K562 (cell line): ENCODE data around the gene KMT2A. TPM values are rescaled to one million over a fixed set of nuclear protein-coding genes. Genes with fewer than 3 reads are reported as not detected.

Experiments
- ATAC-seq: fragments of 200-7000 bp; cut with Tn5 transposase; 3 replicates; pipeline ENCODE4 v1.9.1; 2020; ENCODE audit warnings: moderate library complexity
- BruUV-seq: library from RNA; stranded (reverse); fragments of 400-500 nt; replicated peaks from 2 replicates; lab custom pipeline; 2021; lab: Mats Ljungman, UMichigan
- CTCF ChIA-PET: fragments of 300-600 bp; formaldehyde crosslinking; extraction: SDS; loops from one replicate; lab custom pipeline; 2021; ENCODE audit warnings: low intra/inter-chr PET ratio; lab: Yijun Ruan, JAX
- POLR2A ChIA-PET: fragments of 300-600, 350-650 bp; sonication (Branson Sonifier 250); formaldehyde crosslinking; extraction: SDS; loops from one replicate; lab custom pipeline; 2021; ENCODE audit warnings: antibody characterized with exemption, inconsistent platforms; lab: Yijun Ruan, JAX
- DNase-seq, 4 experiments: peaks; one replicate each; pipeline versions ENCODE4 v3.0.0 to v3.0.0-alpha.2; 2011 to 2018; ENCODE audit warnings: low spot score in 3 of 4, mixed read lengths in 3 of 4; ENCODE audit errors: extremely low read depth in 1 of 4
- FAIRE-seq: peaks from 2 replicates; lab custom pipeline; 2011; peaks lifted over from hg19 to GRCh38; lab: Jason Lieb, UNC
- H2AFZ ChIP-seq: 2 replicates; pipeline ENCODE4 v1.6.0; 2011; ENCODE audit warnings: low read depth, low read length, control low read depth, inconsistent platforms
- H3K27ac ChIP-seq: fragments of 200-600 bp; 3 replicates; pipeline ENCODE4 v1.8.0; 2011; ENCODE audit warnings: low read depth, mild to moderate bottlenecking, control low read depth, inconsistent platforms, low read length, moderate library complexity, mixed read lengths; ENCODE audit errors: extremely low read depth
- H3K27me3 ChIP-seq, 2 experiments: fragments of 300-600 bp in 1 of 2; 2 replicates in 1 of 2; 3 replicates in 1 of 2; pipeline versions ENCODE4 v1.6.0 to v1.8.0; 2011; ENCODE audit warnings: inconsistent platforms in 2 of 2, low read length in 2 of 2, mild to moderate bottlenecking in 1 of 2, mixed read lengths in 1 of 2, moderate library complexity in 1 of 2; ENCODE audit not compliant: control insufficient read depth in 2 of 2, insufficient read depth in 2 of 2
- H3K36me3 ChIP-seq: fragments of 300-600 bp; 3 replicates; pipeline ENCODE4 v1.8.0; 2011; ENCODE audit warnings: mild to moderate bottlenecking, low read length, inconsistent platforms; ENCODE audit not compliant: control insufficient read depth, insufficient read depth
- H3K4me1 ChIP-seq, 2 experiments: fragments of 200-600 bp in 1 of 2; replicated peaks in 1 of 2; 2 replicates in 1 of 2; 3 replicates in 1 of 2; pipeline versions ENCODE4 v1.5.1 to v1.8.0; 2011; ENCODE audit warnings: inconsistent platforms in 2 of 2, low read length in 2 of 2, mild to moderate bottlenecking in 1 of 2, mixed read lengths in 1 of 2, moderate library complexity in 1 of 2; ENCODE audit not compliant: control insufficient read depth in 2 of 2, insufficient read depth in 2 of 2
- H3K4me2 ChIP-seq: 2 replicates; pipeline ENCODE4 v1.6.1; 2011; ENCODE audit warnings: low read length, control low read depth, inconsistent platforms, mixed read lengths; ENCODE audit not compliant: insufficient read depth
- H3K4me3 ChIP-seq: fragments of 200-600 bp; sonication (generic), shearing (Covaris generic); 2 replicates; pipeline ENCODE4 v1.5.1; 2016; ENCODE audit warnings: control low read depth, inconsistent platforms
- H3K79me2 ChIP-seq: fragments of 200-600 bp; 3 replicates; pipeline ENCODE4 v1.8.0; 2011; ENCODE audit warnings: low read length, inconsistent platforms; ENCODE audit not compliant: control insufficient read depth, insufficient read depth
- H3K9ac ChIP-seq, 2 experiments: 2 replicates each; pipeline versions ENCODE4 v1.6.0 to v1.6.1; 2011; ENCODE audit warnings: low read depth in 2 of 2, low read length in 2 of 2, control low read depth in 1 of 2, inconsistent platforms in 1 of 2, mild to moderate bottlenecking in 1 of 2, mixed read lengths in 1 of 2; ENCODE audit not compliant: insufficient read depth in 1 of 2
- H3K9me1 ChIP-seq: one replicate; pipeline ENCODE4 v1.6.0; 2011; ENCODE audit warnings: inconsistent platforms, mild to moderate bottlenecking, low read length, moderate library complexity; ENCODE audit not compliant: control insufficient read depth, insufficient read depth
- H3K9me3 ChIP-seq: replicated peaks from 2 replicates; pipeline ENCODE4 v1.5.1; 2011; ENCODE audit warnings: low read depth, low read length, inconsistent platforms; ENCODE audit not compliant: control insufficient read depth, insufficient read depth
- H4K20me1 ChIP-seq: replicated peaks from 2 replicates; pipeline ENCODE4 v1.6.1; 2011; ENCODE audit warnings: low read length, inconsistent platforms, mixed read lengths; ENCODE audit not compliant: control insufficient read depth, insufficient read depth
- YBX1 ChIP-seq: fragments of 450-650 bp; IDR thresholded peaks from 2 replicates; pipeline ENCODE4 v1.7.1; 2016; ENCODE audit warnings: mild to moderate bottlenecking
- WGBS: fragments of 100-300 bp; shearing (Covaris generic); methylation state at CpG from one replicate; pipeline ENCODE4 v1.1.6; 2016; ENCODE audit warnings: low coverage, mixed read lengths; ENCODE audit not compliant: insufficient coverage; ENCODE audit errors: missing lambda C conversion rate; 5-methylcytosine and 5-hydroxymethylcytosine counted together
- in situ Hi-C: fragments of 300-500 bp; cut with MboI; formaldehyde crosslinking; loops from 4 replicates; pipeline ENCODE4 v1.15.0; 2018; ENCODE audit warnings: inconsistent platforms, mixed read lengths
- intact Hi-C: fragments of 100-400 bp; cut with micrococcal nuclease; formaldehyde crosslinking; loops from 2 replicates; pipeline ENCODE4 v1.14.2; 2022
- polyA plus RNA-seq, 8 experiments: library from polyadenylated mRNA; depleted of rRNA in 4 of 8; stranded (reverse) in 5 of 8; unstranded in 3 of 8; fragments of >200 nt; fragmentation: Nextera tagmentation in 2 of 8; fragmentation: Illumina TruSeq in 1 of 8; extraction: Ambion mirVana in 2 of 8; extraction: Trizol in 1 of 8; gene quantifications; 2 replicates each; pipeline versions ENCODE4 v1.2.1 to v1.2.3, GENCODE V29; 2011 to 2014; ENCODE audit warnings: inconsistent platforms in 1 of 8, missing spikeins in 1 of 8
- total RNA-seq, 7 experiments: library from RNA; depleted of rRNA in 6 of 7; stranded (reverse); fragments of >200 nt in 6 of 7; fragmentation: Illumina TruSeq in 2 of 7; extraction: Trizol in 2 of 7; gene quantifications; 2 replicates each; pipeline versions ENCODE4 v1.2.1 to v1.2.3, GENCODE V29; 2011 to 2021; ENCODE audit warnings: low replicate concordance in 1 of 7
- TF ChIP-seq, protein P1 (sequence below): fragments of 450-650 bp; formaldehyde crosslinking; IDR thresholded peaks from 2 replicates; pipeline ENCODE4 v1.4.0; 2020; ENCODE audit warnings: mild to moderate bottlenecking, moderate library complexity
- TF ChIP-seq, protein P2 (sequence below): fragments of 250-450 bp; sonication (Bioruptor Pico); IDR thresholded peaks from 2 replicates; pipeline ENCODE4 v1.6.1; 2021; ENCODE audit warnings: mild to moderate bottlenecking
- TF ChIP-seq, protein P3 (sequence below), 2 experiments: fragments of 450-650 bp in 1 of 2; sonication (generic) in 1 of 2; formaldehyde crosslinking in 1 of 2; IDR thresholded peaks in 1 of 2; conservative IDR thresholded peaks in 1 of 2; 2 replicates each; pipeline versions ENCODE4 v1.6.1 to v1.8.1; 2016 to 2023; ENCODE audit warnings: mild to moderate bottlenecking in 2 of 2, moderate library complexity in 2 of 2, inconsistent platforms in 1 of 2, missing genetic modification reagents in 1 of 2

Gene KMT2A
- total and polyA plus RNA-seq, 9 of the 15 experiments (the other 6 are each of a cell fraction or from before 2014, with no cell fraction given): 9.6 to 59.9 (median 32.6) TPM

GRCh38 chr11:118449316-118449918 is 13.1 kb downstream of the KMT2A start (continued):
- TF ChIP-seq, protein P1, sequence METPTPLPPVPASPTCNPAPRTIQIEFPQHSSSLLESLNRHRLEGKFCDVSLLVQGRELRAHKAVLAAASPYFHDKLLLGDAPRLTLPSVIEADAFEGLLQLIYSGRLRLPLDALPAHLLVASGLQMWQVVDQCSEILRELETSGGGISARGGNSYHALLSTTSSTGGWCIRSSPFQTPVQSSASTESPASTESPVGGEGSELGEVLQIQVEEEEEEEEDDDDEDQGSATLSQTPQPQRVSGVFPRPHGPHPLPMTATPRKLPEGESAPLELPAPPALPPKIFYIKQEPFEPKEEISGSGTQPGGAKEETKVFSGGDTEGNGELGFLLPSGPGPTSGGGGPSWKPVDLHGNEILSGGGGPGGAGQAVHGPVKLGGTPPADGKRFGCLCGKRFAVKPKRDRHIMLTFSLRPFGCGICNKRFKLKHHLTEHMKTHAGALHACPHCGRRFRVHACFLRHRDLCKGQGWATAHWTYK (CRISPR knock-in tag): no peak
- TF ChIP-seq, protein P2, sequence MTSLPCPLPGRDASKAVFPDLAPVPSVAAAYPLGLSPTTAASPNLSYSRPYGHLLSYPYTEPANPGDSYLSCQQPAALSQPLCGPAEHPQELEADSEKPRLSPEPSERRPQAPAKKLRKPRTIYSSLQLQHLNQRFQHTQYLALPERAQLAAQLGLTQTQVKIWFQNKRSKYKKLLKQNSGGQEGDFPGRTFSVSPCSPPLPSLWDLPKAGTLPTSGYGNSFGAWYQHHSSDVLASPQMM (CRISPR knock-in tag): no peak
- no peak for TF ChIP-seq YBX1

GRCh38 chr11:118450451-118450850 is 14.2 kb downstream of the KMT2A start:
- H3K4me3 ChIP-seq: no peak overlapping the region
- no peaks in the 10 kb centered on the region for H3K27me3 ChIP-seq
- no peak overlapping the region for H3K4me2 ChIP-seq
- WGBS: 100% methylated on average over 1 of the region's 1 CpG
- H3K9ac ChIP-seq: no peak overlapping the region
- H3K9me1 ChIP-seq: peaks cover 3% of the 10 kb centered on the region
- H3K9me3 ChIP-seq: no peaks in the 10 kb centered on the region
- ATAC-seq (no peak), DNase-seq (no peak), FAIRE-seq (no peak)
- intact Hi-C loops (no loop called here), in situ Hi-C loops (no loop called here)
- H4K20me1 ChIP-seq: peaks cover 6% of the 10 kb centered on the region
- ChIA-PET CTCF (no interaction called here), POLR2A (no interaction called here)
- no TSS peak for BruUV-seq
- no peak overlapping the region for H2AFZ ChIP-seq
- H3K79me2 ChIP-seq: peaks cover 93% of the 10 kb centered on the region
- TF ChIP-seq, protein P3, sequence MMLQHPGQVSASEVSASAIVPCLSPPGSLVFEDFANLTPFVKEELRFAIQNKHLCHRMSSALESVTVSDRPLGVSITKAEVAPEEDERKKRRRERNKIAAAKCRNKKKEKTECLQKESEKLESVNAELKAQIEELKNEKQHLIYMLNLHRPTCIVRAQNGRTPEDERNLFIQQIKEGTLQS (IDR thresholded peaks at IDR 0.05): no peak
- TF ChIP-seq, protein P3 (CRISPR knock-in tag; conservative IDR thresholded peaks at IDR 0.05): no peak
- TF ChIP-seq, all 486 proteins: peak for 0
- Histone ChIP-seq H3K36me3 (peaks cover 57% of the 10 kb centered on the region), H3K4me1 (peaks cover 4% of the 10 kb centered on the region in 2 experiments; a peak in 2 of 5 replicates), H3K27ac (no peak overlapping the region)
